Measurements from ENCODE around the gene MYCT1.

- no peak for TF ChIP-seq POLR2A (IDR thresholded peaks at IDR 0.05)
- TF ChIP-seq, protein P1, sequence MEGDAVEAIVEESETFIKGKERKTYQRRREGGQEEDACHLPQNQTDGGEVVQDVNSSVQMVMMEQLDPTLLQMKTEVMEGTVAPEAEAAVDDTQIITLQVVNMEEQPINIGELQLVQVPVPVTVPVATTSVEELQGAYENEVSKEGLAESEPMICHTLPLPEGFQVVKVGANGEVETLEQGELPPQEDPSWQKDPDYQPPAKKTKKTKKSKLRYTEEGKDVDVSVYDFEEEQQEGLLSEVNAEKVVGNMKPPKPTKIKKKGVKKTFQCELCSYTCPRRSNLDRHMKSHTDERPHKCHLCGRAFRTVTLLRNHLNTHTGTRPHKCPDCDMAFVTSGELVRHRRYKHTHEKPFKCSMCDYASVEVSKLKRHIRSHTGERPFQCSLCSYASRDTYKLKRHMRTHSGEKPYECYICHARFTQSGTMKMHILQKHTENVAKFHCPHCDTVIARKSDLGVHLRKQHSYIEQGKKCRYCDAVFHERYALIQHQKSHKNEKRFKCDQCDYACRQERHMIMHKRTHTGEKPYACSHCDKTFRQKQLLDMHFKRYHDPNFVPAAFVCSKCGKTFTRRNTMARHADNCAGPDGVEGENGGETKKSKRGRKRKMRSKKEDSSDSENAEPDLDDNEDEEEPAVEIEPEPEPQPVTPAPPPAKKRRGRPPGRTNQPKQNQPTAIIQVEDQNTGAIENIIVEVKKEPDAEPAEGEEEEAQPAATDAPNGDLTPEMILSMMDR (IDR thresholded peaks at IDR 0.05) = no peak
- no peak for TF ChIP-seq POLR2AphosphoS5 (IDR thresholded peaks at IDR 0.05; ENCODE audit: insufficient read depth in 1 of 2, low read depth in 1 of 2)
Observed at GRCh38 chr6:152673236-152673635, 24.5 kb upstream of the MYCT1 start.
